GM12873 (cell line): ENCODE measurements around the gene CHRNE.

Experiments used
- TF ChIP-seq, protein P1 (sequence below): IDR thresholded peaks from 2 replicates; pipeline ENCODE4 v1.5.1; 2012; ENCODE audit warnings: low read depth, mild to moderate bottlenecking, moderate library complexity, low read length, control low read depth; ENCODE audit not compliant: insufficient read depth; ENCODE audit errors: missing control alignments

CHRNE gene

DNA sequence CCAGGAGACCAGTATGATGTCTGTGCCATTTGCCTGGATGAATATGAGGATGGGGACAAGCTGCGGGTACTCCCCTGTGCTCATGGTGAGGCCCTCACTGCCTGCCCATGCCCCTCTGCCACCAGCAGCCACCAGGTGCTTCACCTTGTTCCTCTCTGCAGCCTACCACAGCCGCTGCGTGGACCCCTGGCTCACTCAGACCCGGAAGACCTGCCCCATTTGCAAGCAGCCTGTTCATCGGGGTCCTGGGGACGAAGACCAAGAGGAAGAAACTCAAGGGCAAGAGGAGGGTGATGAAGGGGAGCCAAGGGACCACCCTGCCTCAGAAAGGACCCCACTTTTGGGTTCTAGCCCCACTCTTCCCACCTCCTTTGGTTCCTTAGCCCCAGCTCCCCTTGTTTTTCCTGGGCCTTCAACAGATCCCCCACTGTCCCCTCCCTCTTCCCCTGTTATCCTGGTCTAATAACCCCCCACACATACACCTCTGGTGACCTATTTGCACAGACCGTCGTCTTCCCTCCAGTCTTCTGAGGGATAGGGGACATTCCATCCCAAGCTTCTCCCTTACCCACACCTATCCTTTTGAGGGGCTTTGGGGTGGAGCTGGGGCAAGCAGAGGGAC lies 41.8 kb upstream of the CHRNE start:
- TF ChIP-seq, protein P1, sequence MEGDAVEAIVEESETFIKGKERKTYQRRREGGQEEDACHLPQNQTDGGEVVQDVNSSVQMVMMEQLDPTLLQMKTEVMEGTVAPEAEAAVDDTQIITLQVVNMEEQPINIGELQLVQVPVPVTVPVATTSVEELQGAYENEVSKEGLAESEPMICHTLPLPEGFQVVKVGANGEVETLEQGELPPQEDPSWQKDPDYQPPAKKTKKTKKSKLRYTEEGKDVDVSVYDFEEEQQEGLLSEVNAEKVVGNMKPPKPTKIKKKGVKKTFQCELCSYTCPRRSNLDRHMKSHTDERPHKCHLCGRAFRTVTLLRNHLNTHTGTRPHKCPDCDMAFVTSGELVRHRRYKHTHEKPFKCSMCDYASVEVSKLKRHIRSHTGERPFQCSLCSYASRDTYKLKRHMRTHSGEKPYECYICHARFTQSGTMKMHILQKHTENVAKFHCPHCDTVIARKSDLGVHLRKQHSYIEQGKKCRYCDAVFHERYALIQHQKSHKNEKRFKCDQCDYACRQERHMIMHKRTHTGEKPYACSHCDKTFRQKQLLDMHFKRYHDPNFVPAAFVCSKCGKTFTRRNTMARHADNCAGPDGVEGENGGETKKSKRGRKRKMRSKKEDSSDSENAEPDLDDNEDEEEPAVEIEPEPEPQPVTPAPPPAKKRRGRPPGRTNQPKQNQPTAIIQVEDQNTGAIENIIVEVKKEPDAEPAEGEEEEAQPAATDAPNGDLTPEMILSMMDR, result no peak

DNA sequence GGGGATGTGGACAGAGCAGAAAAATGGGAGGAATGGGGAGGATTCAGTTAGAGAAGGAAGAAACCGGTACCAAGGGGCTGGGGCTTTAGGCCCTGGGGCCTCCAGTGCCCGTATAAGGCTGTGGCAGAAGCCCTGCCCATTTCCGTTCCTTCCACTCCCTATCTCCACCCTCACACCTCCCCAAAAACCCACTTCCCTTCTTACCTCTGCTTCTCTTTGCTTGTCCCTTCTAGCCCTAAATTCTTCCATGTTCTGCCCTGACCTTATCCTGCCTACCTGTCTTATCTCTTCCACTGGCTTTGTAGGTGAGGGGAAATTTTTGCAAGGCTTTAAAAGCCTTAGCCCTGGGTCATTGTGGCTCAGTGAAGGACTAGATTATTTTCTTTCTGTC lies 41.3 kb upstream of the CHRNE start:
- TF ChIP-seq, protein P1, result no peak

DNA sequence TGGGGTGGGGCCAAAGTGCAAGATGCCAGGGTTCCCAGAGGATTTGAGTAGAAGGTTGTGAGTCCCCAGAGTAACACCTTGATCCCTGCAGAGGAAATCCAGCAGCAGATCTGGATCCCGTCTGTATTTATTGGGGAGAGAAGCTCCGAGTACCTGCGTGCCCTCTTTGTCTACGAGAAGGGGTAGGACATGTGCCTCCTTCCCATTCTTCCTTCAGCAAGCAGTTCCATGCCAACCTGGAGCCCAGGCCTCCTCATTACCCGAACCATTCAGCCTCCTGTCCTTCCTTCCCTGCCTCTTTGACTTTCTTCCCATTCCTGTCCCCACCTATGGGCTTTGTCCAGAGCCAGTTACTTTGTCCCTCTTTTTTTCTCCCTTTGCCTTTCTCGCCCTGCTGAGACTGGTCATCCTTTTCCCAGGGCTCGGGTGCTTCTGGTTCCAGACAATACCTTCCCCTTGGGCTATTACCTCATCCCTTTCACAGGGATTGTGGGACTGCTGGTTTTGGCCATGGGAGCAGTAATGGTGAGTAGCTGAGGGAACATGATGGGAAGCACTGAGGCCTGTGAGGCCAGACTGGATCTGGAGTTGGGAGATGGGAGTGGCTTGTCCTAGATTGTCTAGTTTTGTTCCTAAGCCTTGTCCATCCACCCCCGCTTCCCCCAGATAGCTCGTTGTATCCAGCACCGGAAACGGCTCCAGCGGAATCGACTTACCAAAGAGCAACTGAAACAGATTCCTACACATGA lies 40.0 kb upstream of the CHRNE start:
- TF ChIP-seq, protein P1, result no peak

DNA sequence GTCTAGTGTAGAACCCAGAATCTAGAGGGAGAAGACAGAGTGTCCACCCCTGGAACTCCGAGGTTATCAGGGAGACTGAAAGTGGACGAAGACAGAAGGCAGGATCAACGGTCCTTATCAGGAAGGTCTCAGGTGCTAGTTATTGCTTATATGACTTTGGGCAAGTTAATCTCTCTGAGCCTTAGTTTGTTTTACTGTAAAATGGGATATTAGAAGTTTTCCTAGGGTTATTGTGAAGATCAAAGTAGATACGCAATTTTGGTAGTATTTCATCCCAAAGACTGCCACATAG lies 38.4 kb upstream of the CHRNE start:
- TF ChIP-seq, protein P1, result no peak

DNA sequence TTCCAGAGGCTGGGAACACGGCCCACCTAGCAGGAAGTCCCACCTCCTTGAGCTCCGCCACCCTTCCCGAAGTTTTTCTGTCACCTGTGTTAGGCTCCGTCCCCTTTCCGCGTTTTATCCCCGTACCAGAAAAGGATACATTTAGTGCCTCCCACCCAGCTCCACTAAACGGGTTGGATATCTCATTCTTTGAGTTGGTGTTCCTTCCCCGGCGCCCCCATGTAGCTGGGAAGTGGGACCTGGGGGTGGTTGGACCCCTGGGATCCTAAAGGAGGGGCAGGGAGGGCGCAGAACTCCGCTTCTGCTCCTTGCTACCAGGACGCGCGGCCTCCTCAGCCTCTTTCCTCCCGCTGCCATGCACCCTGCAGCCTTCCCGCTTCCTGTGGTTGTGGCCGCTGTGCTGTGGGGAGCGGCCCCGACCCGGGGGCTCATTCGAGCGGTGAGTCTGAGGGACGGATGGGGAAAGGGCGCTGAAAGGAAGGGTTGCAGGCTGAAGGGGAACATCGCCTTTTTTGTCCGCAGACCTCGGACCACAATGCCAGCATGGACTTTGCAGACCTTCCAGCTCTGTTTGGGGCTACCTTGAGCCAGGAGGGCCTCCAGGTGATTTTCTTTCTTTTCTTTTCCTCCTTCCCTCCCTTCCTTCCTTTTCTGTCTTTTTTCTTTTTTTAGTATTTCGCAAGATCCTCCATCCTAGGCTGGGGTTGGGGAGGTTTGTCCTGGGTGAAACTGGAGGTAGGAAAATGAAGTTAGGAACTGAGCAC lies 37.8 kb upstream of the CHRNE start:
- TF ChIP-seq, protein P1, result no peak

DNA sequence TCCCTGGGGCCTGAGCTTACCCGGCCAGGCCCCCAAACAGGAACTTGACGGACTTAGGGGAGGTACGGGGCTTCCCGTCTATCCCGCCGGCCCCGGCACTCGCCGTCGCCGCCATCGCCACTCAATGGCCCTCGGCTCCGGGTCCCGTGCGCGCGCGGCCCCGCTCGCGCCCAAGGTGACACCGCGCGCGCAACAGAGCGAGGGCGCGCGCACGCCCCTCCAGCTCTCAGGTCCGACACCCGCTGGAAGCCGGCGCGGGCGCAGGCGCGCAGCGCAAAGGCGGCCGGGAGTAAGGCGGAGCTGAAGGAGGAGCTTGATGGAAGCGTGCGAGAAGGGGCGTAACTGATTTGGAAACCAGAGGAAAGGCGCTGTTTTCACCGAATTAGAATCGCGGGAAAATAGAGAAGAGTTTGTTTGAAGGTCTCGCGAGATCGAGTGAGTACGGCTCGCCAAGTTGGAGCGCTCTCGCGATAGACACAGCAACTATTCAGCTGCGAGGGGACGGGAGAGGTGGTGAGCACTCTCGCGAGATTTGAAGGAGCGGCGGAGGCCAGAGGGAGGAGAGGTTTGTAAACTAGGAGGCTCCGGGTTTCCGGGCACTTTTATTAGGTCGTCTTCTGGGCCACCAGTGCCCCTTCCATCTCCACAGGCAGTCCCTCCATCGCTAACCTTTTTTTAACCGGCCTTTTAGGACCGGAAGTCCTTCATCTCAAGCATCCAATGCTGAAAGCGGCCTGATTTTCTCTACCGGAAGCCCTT lies 37.1 kb upstream of the CHRNE start, which contains the start of the genes RNF167 and SLC25A11:
TSS of gene RNF167 (plus strand) at position 473 of the 759 bp plus-strand sequence. CDS start 642 bp downstream, outside the sequence.
TSS of gene SLC25A11 (minus strand) at position 251 of the 759 bp plus-strand sequence. CDS start at position 115, 136 bp downstream.
- TF ChIP-seq, protein P1, result no peak

DNA sequence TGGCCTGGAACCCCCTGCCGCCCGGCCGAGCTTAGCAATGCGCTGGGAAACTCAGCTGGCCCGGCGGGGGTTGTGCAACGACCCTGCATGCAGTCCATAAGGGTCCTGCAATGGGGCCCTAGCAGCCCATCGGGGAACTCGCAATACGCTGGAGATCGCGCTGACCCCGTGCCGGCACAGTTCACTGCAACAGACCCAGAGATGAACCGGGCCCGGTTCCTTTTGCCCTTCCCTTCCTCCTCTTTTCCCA lies 36.6 kb upstream of the CHRNE start:
- TF ChIP-seq, protein P1, result no peak
